Measurements from ENCODE around the gene ASCL4. TPM values are rescaled to one million over a fixed set of nuclear protein-coding genes. Genes with fewer than 3 reads are reported as not detected.
A peak's percentile ranks its signal among the peaks of the same experiment; 100 is the strongest.

ASCL4 gene
- total RNA-seq, 1 experiment from 2014 or later = not detected

GRCh38 chr12:107775093-107775721, 703 bp downstream of the ASCL4 start:
- H3K4me1 ChIP-seq (ENCODE audit: control insufficient read depth, insufficient read depth, low read length) = no peaks in the 10 kb centered on the region
- ChIA-PET CTCF (no interaction called here), POLR2A (no interaction called here)
- in situ Hi-C loops (cut with HindIII; ENCODE audit: low pct_unique_long_range_greater_than_20kb, low sequenced_read_pairs) = no loop called here
- DNase-seq (ENCODE audit: low read depth, low spot score) (no peak), ATAC-seq (no peak)
- TF ChIP-seq TCF7L2 (IDR thresholded peaks at IDR 0.05; ENCODE audit: low read depth, low read length) = no peak
- TF ChIP-seq, protein P1, sequence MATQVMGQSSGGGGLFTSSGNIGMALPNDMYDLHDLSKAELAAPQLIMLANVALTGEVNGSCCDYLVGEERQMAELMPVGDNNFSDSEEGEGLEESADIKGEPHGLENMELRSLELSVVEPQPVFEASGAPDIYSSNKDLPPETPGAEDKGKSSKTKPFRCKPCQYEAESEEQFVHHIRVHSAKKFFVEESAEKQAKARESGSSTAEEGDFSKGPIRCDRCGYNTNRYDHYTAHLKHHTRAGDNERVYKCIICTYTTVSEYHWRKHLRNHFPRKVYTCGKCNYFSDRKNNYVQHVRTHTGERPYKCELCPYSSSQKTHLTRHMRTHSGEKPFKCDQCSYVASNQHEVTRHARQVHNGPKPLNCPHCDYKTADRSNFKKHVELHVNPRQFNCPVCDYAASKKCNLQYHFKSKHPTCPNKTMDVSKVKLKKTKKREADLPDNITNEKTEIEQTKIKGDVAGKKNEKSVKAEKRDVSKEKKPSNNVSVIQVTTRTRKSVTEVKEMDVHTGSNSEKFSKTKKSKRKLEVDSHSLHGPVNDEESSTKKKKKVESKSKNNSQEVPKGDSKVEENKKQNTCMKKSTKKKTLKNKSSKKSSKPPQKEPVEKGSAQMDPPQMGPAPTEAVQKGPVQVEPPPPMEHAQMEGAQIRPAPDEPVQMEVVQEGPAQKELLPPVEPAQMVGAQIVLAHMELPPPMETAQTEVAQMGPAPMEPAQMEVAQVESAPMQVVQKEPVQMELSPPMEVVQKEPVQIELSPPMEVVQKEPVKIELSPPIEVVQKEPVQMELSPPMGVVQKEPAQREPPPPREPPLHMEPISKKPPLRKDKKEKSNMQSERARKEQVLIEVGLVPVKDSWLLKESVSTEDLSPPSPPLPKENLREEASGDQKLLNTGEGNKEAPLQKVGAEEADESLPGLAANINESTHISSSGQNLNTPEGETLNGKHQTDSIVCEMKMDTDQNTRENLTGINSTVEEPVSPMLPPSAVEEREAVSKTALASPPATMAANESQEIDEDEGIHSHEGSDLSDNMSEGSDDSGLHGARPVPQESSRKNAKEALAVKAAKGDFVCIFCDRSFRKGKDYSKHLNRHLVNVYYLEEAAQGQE (IDR thresholded peaks at IDR 0.05; ENCODE audit: insufficient read depth in 1 of 2, low read depth in 2 of 2, low read length in 1 of 2) = peak in 1 of 2 experiments; percentile 48; a peak in 1 of 4 replicates
- H3K27ac ChIP-seq (ENCODE audit: low read length) = no peak overlapping the region
- H3K27me3 ChIP-seq (ENCODE audit: control insufficient read depth, insufficient read depth, low read length) = peaks cover 16% of the 10 kb centered on the region
- H3K4me3 ChIP-seq (ENCODE audit: low read depth in 2 of 2, low read length in 2 of 2) = no peak overlapping the region
- BruUV-seq (replicated peaks) = no TSS peak
- no peaks in the 10 kb centered on the region for H3K36me3 ChIP-seq (ENCODE audit: control insufficient read depth, insufficient read depth, low read length)
- no peaks in the 10 kb centered on the region for H3K9me3 ChIP-seq (ENCODE audit: control insufficient read depth, insufficient read depth, low read depth, low read length)
- intact Hi-C loops (cut with micrococcal nuclease; ENCODE audit: unreplicated experiment) = no loop called here

DNA sequence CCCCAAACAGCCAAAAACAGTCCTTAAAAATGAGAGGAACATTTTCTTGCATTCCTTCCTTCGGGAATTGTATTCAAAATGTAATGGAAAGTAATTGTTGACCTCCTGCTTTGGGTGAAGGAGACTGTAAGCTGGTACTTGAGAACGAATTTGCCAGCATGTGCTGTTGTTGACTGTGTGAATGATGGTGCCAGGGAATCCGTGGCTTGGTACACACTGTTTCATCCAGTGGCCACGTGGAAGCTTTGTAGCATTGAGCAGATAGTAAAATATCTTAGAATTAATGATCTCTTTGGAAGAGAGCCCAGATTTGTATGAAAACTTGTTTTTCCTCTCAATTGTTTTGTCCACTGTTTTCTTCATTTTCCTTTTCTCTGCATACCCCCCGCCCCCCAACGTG, 1.7 kb downstream of the ASCL4 start:
- TF ChIP-seq POLR2AphosphoS5 (IDR thresholded peaks at IDR 0.05; ENCODE audit: low read depth, low read length) (no peak), TCF7L2 (IDR thresholded peaks at IDR 0.05; ENCODE audit: low read depth, low read length) (no peak), SIN3A (IDR thresholded peaks at IDR 0.05; ENCODE audit: borderline replicate concordance, insufficient read depth, low read depth, low read length) (no peak)
- TF ChIP-seq, protein P1 (IDR thresholded peaks at IDR 0.05; ENCODE audit: insufficient read depth in 1 of 2, low read depth in 2 of 2, low read length in 1 of 2) = no peak
- TF ChIP-seq, protein P2, sequence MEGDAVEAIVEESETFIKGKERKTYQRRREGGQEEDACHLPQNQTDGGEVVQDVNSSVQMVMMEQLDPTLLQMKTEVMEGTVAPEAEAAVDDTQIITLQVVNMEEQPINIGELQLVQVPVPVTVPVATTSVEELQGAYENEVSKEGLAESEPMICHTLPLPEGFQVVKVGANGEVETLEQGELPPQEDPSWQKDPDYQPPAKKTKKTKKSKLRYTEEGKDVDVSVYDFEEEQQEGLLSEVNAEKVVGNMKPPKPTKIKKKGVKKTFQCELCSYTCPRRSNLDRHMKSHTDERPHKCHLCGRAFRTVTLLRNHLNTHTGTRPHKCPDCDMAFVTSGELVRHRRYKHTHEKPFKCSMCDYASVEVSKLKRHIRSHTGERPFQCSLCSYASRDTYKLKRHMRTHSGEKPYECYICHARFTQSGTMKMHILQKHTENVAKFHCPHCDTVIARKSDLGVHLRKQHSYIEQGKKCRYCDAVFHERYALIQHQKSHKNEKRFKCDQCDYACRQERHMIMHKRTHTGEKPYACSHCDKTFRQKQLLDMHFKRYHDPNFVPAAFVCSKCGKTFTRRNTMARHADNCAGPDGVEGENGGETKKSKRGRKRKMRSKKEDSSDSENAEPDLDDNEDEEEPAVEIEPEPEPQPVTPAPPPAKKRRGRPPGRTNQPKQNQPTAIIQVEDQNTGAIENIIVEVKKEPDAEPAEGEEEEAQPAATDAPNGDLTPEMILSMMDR (IDR thresholded peaks at IDR 0.05) = no peak
- in situ Hi-C loops (cut with HindIII; ENCODE audit: low pct_unique_long_range_greater_than_20kb, low sequenced_read_pairs) = no loop called here
- no peak overlapping the region for H3K27ac ChIP-seq (ENCODE audit: low read length)
- H3K4me1 ChIP-seq (ENCODE audit: control insufficient read depth, insufficient read depth, low read length) = no peaks in the 10 kb centered on the region
- BruUV-seq (replicated peaks) = no TSS peak
- H3K4me3 ChIP-seq (ENCODE audit: low read depth in 2 of 2, low read length in 2 of 2) = no peak overlapping the region
- no peaks in the 10 kb centered on the region for H3K36me3 ChIP-seq (ENCODE audit: control insufficient read depth, insufficient read depth, low read length)
- DNase-seq (ENCODE audit: low read depth, low spot score) = no peak
- intact Hi-C loops (cut with micrococcal nuclease; ENCODE audit: unreplicated experiment) = no loop called here
- ChIA-PET POLR2A (no interaction called here), CTCF (no interaction called here)
- no peaks in the 10 kb centered on the region for H3K9me3 ChIP-seq (ENCODE audit: control insufficient read depth, insufficient read depth, low read depth, low read length)
- H3K27me3 ChIP-seq (ENCODE audit: control insufficient read depth, insufficient read depth, low read length) = peaks cover 16% of the 10 kb centered on the region
- ATAC-seq = no peak
